Left lung (tissue), 10 donors: ENCODE results near the gene FHOD3. TPM values are rescaled to one million over a fixed set of nuclear protein-coding genes. Genes with fewer than 3 reads are reported as not detected.

Experiments used
- ATAC-seq: fragments of 200-7000 bp; cut with Tn5 transposase; one replicate; pipeline ENCODE4 v1.9.1; 2020; ENCODE audit warnings: moderate library complexity
- DNase-seq, 4 donors: peaks; one replicate each; pipeline ENCODE4 v3.0.0-alpha.2; 2013 to 2020
- H3K27ac ChIP-seq, 2 donors: fragments of 200-600 bp; sonication (generic) in 1 of 2; one replicate each; pipeline versions ENCODE4 v1.5.0 to v1.8.0; 2020 to 2021
- H3K27me3 ChIP-seq, 2 donors: fragments of 200-600 bp; sonication (generic) in 1 of 2; one replicate each; pipeline versions ENCODE4 v1.5.0 to v1.8.0; 2020 to 2021
- H3K36me3 ChIP-seq, 2 donors: fragments of 200-600 bp; sonication (generic) in 1 of 2; one replicate each; pipeline versions ENCODE4 v1.5.0 to v1.8.0; 2020 to 2021
- H3K4me1 ChIP-seq, 2 donors: fragments of 200-600 bp; one replicate each; pipeline ENCODE4 v1.8.0; 2021
- H3K4me3 ChIP-seq, 2 donors: fragments of 200-600 bp; sonication (generic) in 1 of 2; one replicate each; pipeline versions ENCODE4 v1.5.0 to v1.8.0; 2020 to 2021; ENCODE audit warnings: mild to moderate bottlenecking in 1 of 2
- H3K9me3 ChIP-seq, 2 donors: fragments of 200-600 bp; sonication (generic) in 1 of 2; one replicate each; pipeline versions ENCODE4 v1.5.0 to v1.8.0; 2020 to 2021
- CTCF ChIP-seq, 2 donors: fragments of 200-600 bp; sonication (generic) in 1 of 2; IDR thresholded peaks; one replicate each; pipeline versions ENCODE4 v1.5.0 to v1.8.0; 2021; ENCODE audit warnings: antibody characterized with exemption in 2 of 2
- intact Hi-C, 2 donors: fragments of 100-400 bp; cut with DNase I; formaldehyde crosslinking; loops; one replicate each; pipeline versions ENCODE4 v1.11.2 to v1.14.2; 2022
- polyA plus RNA-seq, 6 donors: library from polyadenylated mRNA; unstranded; fragments of 120-200 nt; gene quantifications; one replicate each; pipeline ENCODE4 v1.2.1, GENCODE V29; 2013; ENCODE audit not compliant: insufficient read length in 6 of 6
- total RNA-seq, 2 donors: library from RNA; stranded (reverse); fragmentation: NEBNext Ultra II Directional; extraction: Animal tissue kit (Norgen Biotek cat#: 25700); gene quantifications; one replicate each; pipeline ENCODE4 v1.2.1, GENCODE V29; 2021
- donor health status: DM: no; HTN: yes; CAD: no.
- donor health status: DM: no; HTN: no; CAD: no.

Gene FHOD3
- total and polyA plus RNA-seq, 8 donors: 0.55 to 2.9 (median 1.5) TPM

- no peaks in the 10 kb centered on the region for H3K36me3 ChIP-seq
- ATAC-seq (no peak), DNase-seq (no peak)
- no peaks in the 10 kb centered on the region for H3K27me3 ChIP-seq
- intact Hi-C loops: no loop called here
- H3K4me3 ChIP-seq: no peak overlapping the region
- TF ChIP-seq CTCF (IDR thresholded peaks at IDR 0.05): no peak
- no peak overlapping the region for H3K27ac ChIP-seq
- H3K9me3 ChIP-seq: no peaks in the 10 kb centered on the region
- no peaks in the 10 kb centered on the region for H3K4me1 ChIP-seq
Measured at GRCh38 chr18:36448384-36449290, 151.1 kb downstream of the FHOD3 start.

- no peaks in the 10 kb centered on the region for H3K4me1 ChIP-seq
- H3K9me3 ChIP-seq: no peaks in the 10 kb centered on the region
- no peak overlapping the region for H3K4me3 ChIP-seq
- H3K27me3 ChIP-seq: no peaks in the 10 kb centered on the region
- TF ChIP-seq CTCF (IDR thresholded peaks at IDR 0.05): no peak
- H3K36me3 ChIP-seq: no peaks in the 10 kb centered on the region
- H3K27ac ChIP-seq: no peak overlapping the region
- intact Hi-C loops: no loop called here
- DNase-seq (no peak), ATAC-seq (no peak)
Measured at GRCh38 chr18:36449451-36449850, 151.9 kb downstream of the FHOD3 start.

- no peaks in the 10 kb centered on the region for H3K4me1 ChIP-seq
- no peak overlapping the region for H3K27ac ChIP-seq
- intact Hi-C loops: no loop called here
- H3K36me3 ChIP-seq: no peaks in the 10 kb centered on the region
- no peak for TF ChIP-seq CTCF (IDR thresholded peaks at IDR 0.05)
- no peak overlapping the region for H3K4me3 ChIP-seq
- ATAC-seq (no peak), DNase-seq (no peak)
- H3K9me3 ChIP-seq: no peaks in the 10 kb centered on the region
- H3K27me3 ChIP-seq: no peaks in the 10 kb centered on the region
Measured at GRCh38 chr18:36450264-36450663, 152.8 kb downstream of the FHOD3 start.

GRCh38 chr18:36451454-36452251 lies 154.1 kb downstream of the FHOD3 start:
- intact Hi-C loops: no loop called here
- H3K27ac ChIP-seq: no peak overlapping the region
- H3K4me3 ChIP-seq: no peak overlapping the region
- no peaks in the 10 kb centered on the region for H3K36me3 ChIP-seq
- DNase-seq: no peak
- no peaks in the 10 kb centered on the region for H3K4me1 ChIP-seq
- ATAC-seq: no peak
- no peaks in the 10 kb centered on the region for H3K27me3 ChIP-seq
- TF ChIP-seq CTCF (IDR thresholded peaks at IDR 0.05): no peak
- no peaks in the 10 kb centered on the region for H3K9me3 ChIP-seq

GRCh38 chr18:36454245-36454644 lies 156.7 kb downstream of the FHOD3 start:
- intact Hi-C loops: no loop called here
- Histone ChIP-seq H3K27me3 (no peaks in the 10 kb centered on the region), H3K4me1 (no peaks in the 10 kb centered on the region), H3K36me3 (no peaks in the 10 kb centered on the region), H3K27ac (no peak overlapping the region), H3K9me3 (no peaks in the 10 kb centered on the region), H3K4me3 (no peak overlapping the region)
- DNase-seq (no peak), ATAC-seq (no peak)
- no peak for TF ChIP-seq CTCF (IDR thresholded peaks at IDR 0.05)
